GM21447 (cell line): Measurements from ENCODE around the gene ZNF445.
"Not testable (repeated sequence)": the region's sequence is repeated elsewhere in the genome, so short reads cannot be mapped to it uniquely, and the experiment has no call there.

Experiments
- ATAC-seq: cut with Tn5 transposase; IDR thresholded peaks from one replicate; pipeline ENCODE4 v1.9.1; 2021; ENCODE audit not compliant: unreplicated experiment

Gene ZNF445

DNA sequence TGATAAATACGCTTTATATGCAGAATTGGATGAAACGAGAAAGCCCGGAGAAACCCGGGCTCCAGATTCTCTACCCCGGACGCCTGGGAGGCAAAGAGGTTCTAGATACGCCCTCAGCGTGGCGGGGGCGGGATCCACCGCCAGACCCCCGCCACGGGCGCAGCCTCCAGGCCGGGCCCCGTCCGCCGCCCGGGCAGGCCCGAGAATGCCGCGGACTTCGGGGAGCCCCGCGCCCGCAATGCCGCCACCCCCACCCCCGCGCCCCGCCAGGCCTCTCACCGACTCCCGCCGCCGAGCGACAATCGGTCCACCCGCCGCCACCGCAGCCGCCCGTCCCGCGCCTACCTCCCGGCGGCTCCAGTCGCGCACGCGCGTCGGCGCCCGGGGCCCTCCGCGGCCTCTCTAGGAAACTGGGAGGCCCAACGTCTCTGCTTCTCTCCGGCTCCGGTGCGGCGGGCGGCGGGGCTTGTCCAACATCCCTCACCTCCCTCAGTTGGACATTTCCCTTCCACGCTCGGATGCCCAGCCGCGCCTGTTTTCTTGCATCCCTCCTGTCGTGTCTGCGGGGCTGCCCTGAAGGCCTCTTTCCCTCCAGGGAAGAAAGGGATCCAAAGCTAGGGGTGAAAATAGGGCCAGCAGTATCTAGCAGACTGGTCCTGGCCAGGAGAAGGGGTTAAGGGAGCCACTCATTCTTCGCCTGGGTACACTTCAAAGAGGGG, at the start of gene ZNF445:
TSS of gene ZNF445 (minus strand) at position 359 of the 719 bp plus-strand sequence. CDS start 22,121 bp downstream, outside the sequence.
- peak; percentile 78 for ATAC-seq

DNA sequence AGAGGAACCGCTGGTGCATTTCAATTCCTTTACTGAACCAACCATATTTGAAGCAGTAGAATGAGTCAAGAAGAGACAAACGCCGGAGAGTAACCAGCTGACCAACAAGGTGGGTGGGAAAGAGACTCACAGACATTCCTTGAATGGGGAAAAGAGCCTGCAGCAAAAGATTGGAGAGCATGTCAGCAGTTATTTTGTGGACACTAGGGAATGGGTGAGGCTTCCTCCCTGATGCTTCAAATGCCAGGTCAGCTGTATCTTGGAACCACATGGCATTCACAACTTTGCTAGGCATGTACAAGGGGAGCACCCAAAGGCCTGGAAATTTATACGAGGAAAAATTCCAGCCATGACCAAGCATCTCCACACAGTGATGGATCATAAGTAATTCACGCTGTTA, 47.6 kb upstream of the ZNF445 start:
- no peak for ATAC-seq

- ATAC-seq = no peak
Measured at GRCh38 chr3:44522494-44522933, 45.0 kb upstream of the ZNF445 start.

DNA sequence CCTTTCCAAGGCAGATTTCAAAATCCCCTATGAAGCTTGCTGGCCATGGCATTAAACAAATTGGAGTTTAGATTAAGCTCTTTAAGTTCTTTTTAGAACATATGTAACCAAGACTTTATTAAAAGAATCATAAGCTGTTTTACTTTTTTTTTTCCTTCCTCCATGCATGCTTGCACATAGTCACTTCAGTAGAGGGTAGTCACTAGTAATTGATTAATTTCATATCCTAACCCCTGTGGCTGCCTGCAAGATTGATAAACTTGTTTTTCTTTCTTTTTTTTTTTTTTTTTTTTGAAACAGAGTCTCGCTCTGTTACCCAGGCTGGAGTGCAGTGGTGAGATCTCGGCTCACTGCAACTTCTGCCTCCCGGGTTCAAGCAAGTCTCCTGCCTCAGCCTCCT, 44.3 kb upstream of the ZNF445 start:
- ATAC-seq = no peak

DNA sequence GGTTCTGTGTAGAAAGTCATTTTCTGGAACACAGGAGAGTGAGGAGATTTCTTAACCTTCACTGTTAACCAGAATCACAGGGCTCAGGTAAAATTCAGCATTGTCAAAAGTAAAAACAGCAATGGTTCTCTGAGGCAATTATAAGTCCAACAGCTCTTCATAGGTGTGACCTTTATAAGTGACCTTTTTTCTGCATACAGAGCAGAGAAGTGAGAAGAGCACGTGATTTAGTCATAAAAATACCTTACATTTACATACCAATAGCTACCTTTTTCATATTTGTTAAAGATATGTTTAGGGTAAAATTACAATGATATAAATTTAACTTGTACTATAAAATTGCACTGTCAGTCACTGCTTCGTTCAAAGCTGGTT, 41.3 kb upstream of the ZNF445 start:
- no peak for ATAC-seq

GRCh38 chr3:44516230-44516629, 38.8 kb upstream of the ZNF445 start:
- no peak for ATAC-seq

DNA sequence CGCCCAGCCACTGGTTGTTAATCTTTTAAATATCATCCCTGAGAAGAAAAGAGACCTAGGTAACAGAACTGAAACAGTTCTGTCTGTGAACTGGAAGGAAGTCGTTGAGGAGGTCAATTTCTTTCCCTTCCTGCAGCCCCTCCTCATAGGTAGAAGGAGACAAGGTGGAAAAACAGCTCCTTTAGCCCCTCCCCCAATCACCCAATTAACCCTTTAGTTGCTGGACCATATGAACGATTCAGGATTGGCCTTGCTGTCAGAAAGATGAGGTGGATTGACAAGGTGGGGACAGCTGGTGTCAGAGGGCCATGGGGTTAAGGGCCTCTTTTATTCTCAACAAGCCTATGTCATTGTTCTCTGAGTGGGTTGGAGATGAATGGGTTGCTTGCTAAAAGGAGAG, 36.0 kb upstream of the ZNF445 start:
- no peak for ATAC-seq

- ATAC-seq = no peak
Measured at GRCh38 chr3:44511238-44511566, 33.7 kb upstream of the ZNF445 start.

DNA sequence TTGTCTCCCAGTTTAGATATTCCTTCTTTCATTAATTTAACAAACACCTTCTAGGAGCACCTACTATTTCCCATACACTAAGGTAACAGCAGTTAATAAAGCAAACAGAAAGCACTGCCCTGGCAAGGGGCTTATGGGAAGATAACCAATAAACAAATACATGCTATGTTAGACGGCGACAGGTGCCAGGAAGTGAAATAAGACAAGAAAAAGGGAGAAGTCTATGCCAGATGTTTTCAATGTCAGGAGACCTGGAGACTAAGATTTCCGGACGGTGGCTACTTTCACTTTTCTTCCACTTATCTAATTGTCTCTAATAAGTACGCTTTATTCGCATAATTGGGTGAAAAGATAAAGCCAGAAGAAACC, 32.5 kb upstream of the ZNF445 start:
- ATAC-seq = peak; percentile 49

GRCh38 chr3:44509393-44509921, 32.0 kb upstream of the ZNF445 start:
- peak; percentile 10 for ATAC-seq

- ATAC-seq = no peak
Measured at GRCh38 chr3:44506961-44507360, 29.5 kb upstream of the ZNF445 start.

DNA sequence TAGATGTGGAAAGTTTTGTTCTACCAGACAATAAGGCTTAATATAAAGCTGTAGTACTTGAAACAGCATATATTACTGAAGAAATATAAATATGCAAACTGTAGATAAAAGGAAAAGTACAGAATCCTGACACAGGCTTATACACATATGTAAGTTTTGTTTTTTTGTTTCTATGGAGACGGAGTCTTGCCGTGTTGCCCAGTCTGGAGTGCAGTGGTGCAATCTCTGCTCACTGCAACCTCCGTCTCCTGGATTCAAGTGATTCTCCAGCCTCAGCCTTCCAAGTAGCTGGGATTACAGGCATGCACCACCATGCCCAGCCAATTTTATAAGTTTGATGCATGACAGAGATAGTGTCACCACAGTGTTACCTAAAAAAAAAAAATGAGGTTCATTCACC, 29.1 kb upstream of the ZNF445 start:
- no peak for ATAC-seq

- ATAC-seq = no peak
Measured at GRCh38 chr3:44504566-44504965, 27.1 kb upstream of the ZNF445 start.

- ATAC-seq = not testable (repeated sequence)
Measured at GRCh38 chr3:44503178-44503577, 25.7 kb upstream of the ZNF445 start.

DNA sequence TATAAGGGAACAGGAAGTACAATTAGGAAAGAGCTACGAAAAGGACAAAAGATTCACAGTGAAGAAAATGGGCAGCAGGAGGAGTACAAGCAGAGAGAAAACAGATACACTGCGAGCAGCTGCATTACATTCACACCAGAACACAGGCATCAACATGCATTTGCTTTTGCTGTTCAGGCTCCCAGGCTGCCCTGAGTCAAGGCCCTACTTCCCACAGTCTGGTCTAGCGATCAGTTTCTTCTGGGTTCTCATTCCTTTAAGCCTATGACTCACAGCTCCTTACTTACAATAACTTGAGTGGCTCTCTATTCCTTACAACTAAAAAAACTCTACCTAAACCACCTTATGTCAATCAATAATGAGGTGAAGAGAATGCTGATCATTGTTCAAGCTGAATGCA, 24.5 kb upstream of the ZNF445 start:
- no peak for ATAC-seq

- ATAC-seq = not testable (repeated sequence)
Measured at GRCh38 chr3:44499899-44500168, 22.4 kb upstream of the ZNF445 start.

GRCh38 chr3:44499149-44499898, 21.9 kb upstream of the ZNF445 start:
- ATAC-seq = no peak

- ATAC-seq = no peak
Measured at GRCh38 chr3:44495636-44496415, 18.4 kb upstream of the ZNF445 start.

DNA sequence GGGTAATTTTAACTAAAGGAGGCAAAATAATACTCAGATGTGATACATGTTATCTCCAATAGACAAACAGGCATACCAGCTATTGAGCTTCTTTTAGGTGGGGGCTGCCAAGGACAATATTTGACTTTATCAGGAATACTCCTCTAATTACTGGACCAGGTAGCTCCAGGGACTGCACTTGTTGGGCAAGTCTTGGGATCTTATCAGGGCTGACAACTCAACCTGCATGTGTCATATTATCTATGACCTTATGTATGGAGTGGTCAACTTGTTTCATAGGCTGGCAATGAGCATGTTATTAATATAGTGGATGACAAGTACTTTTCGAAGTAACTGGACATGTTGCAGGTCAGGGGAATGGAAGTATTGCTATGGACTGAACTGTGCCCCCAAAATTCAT, 15.0 kb upstream of the ZNF445 start:
- ATAC-seq = no peak

DNA sequence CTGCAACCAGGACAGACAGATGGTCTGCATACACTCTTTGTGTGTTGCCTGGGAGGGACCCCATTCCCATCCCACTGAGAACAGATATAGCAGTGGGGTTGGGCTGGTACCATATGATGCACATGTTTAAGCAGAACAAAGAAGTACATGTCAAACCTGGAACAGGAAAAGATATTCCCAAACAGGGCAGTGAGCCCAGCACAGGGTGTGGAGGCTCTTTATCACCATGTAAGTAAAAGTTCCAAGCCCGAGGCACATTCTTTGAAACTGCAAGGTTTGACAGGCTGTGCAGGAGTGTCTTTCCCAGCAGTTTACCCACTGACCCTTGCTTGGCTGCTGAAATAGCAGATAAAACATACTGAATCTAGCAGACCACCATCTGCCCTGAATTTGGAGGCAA, 5.3 kb upstream of the ZNF445 start:
- ATAC-seq = no peak

GRCh38 chr3:44478606-44479094, 1.2 kb upstream of the ZNF445 start:
- no peak for ATAC-seq

- no peak for ATAC-seq
Measured at GRCh38 chr3:44478055-44478468, 592 bp upstream of the ZNF445 start.
